ENCODE data around the gene PROZ. TPM values are rescaled to one million over a fixed set of nuclear protein-coding genes. Genes with fewer than 3 reads are reported as not detected.
A peak's percentile ranks its signal among the peaks of the same experiment; 100 is the strongest.

PROZ gene
- total RNA-seq, 1 experiment from 2014 or later, result not detected

GRCh38 chr13:113209759-113210421 is 51.4 kb downstream of the PROZ start:
- H2AFZ ChIP-seq (ENCODE audit: low read length), result peak overlapping the region; percentile 56
- H3K4me3 ChIP-seq (ENCODE audit: low read length), result peak overlapping the region; percentile 90
- H3K27me3 ChIP-seq (ENCODE audit: low read length), result no peaks in the 10 kb centered on the region
- peak overlapping the region; percentile 97 for H3K4me2 ChIP-seq (ENCODE audit: low read length)
- no peaks in the 10 kb centered on the region for H3K9me3 ChIP-seq (ENCODE audit: low read length)
- H3K27ac ChIP-seq (ENCODE audit: low read length), result peak overlapping the region; percentile 49
- ATAC-seq, result peak; percentile 44
- DNase-seq, result peak; percentile 49
- ChIA-PET CTCF (interaction anchor here (0.8 kb wide), 1 partner anchor 149 kb away, joined by 4 read pairs; no protein-coding TSS in a partner anchor), POLR2A (ENCODE audit: unreplicated experiment) (interaction anchor here (0.6 kb wide), 1 partner anchor 23 kb away, joined by 3 read pairs; no protein-coding TSS in a partner anchor)
- no peaks in the 10 kb centered on the region for H3F3A ChIP-seq (ENCODE audit: low read length, unreplicated experiment)
- H3K9ac ChIP-seq (ENCODE audit: low read length), result peak overlapping the region; percentile 99
- BruUV-seq (replicated peaks), result no TSS peak
- H4K20me1 ChIP-seq (ENCODE audit: low read length), result peaks cover 27% of the 10 kb centered on the region
- peaks cover 87% of the 10 kb centered on the region for H3K79me2 ChIP-seq (ENCODE audit: low read length)
- peaks cover 36% of the 10 kb centered on the region for H3K4me1 ChIP-seq (ENCODE audit: insufficient read depth, low read length)
- TF ChIP-seq CTCF (conservative IDR thresholded peaks at IDR 0.05; ENCODE audit: low read depth, low read length) (no peak), EZH2phosphoT487 (IDR thresholded peaks at IDR 0.05; ENCODE audit: borderline replicate concordance, low read length) (no peak), EZH2 (IDR thresholded peaks at IDR 0.05; ENCODE audit: low read length, unreplicated experiment) (no peak)
- no peaks in the 10 kb centered on the region for H3K9me2 ChIP-seq (replicated peaks; ENCODE audit: low read length)
- H3K36me3 ChIP-seq (ENCODE audit: low read depth, low read length), result peaks cover 13% of the 10 kb centered on the region
- intact Hi-C loops (cut with micrococcal nuclease), result loop anchor here (10.0 kb wide), 1 partner anchor 175 kb away; no protein-coding TSS in a partner anchor

- no peak overlapping the region for H3K27ac ChIP-seq (ENCODE audit: low read length)
- no peaks in the 10 kb centered on the region for H3K9me3 ChIP-seq (ENCODE audit: low read length)
- BruUV-seq (replicated peaks), result TSS peak; percentile 49
- H3F3A ChIP-seq (ENCODE audit: low read length, unreplicated experiment), result no peaks in the 10 kb centered on the region
- TF ChIP-seq EZH2phosphoT487 (IDR thresholded peaks at IDR 0.05; ENCODE audit: borderline replicate concordance, low read length) (no peak), EZH2 (IDR thresholded peaks at IDR 0.05; ENCODE audit: low read length, unreplicated experiment) (no peak), CTCF (conservative IDR thresholded peaks at IDR 0.05; ENCODE audit: low read depth, low read length) (no peak)
- ATAC-seq (no peak), DNase-seq (no peak)
- H3K4me2 ChIP-seq (ENCODE audit: low read length), result peak overlapping the region; percentile 97
- H2AFZ ChIP-seq (ENCODE audit: low read length), result no peak overlapping the region
- peak overlapping the region; percentile 99 for H3K9ac ChIP-seq (ENCODE audit: low read length)
- H3K9me2 ChIP-seq (replicated peaks; ENCODE audit: low read length), result no peaks in the 10 kb centered on the region
- H3K27me3 ChIP-seq (ENCODE audit: low read length), result no peaks in the 10 kb centered on the region
- peaks cover 13% of the 10 kb centered on the region for H3K36me3 ChIP-seq (ENCODE audit: low read depth, low read length)
- H3K79me2 ChIP-seq (ENCODE audit: low read length), result peaks cover 87% of the 10 kb centered on the region
- peak overlapping the region; percentile 90 for H3K4me3 ChIP-seq (ENCODE audit: low read length)
- intact Hi-C loops (cut with micrococcal nuclease), result loop anchor here (10.0 kb wide), 1 partner anchor 176 kb away; no protein-coding TSS in a partner anchor
- H4K20me1 ChIP-seq (ENCODE audit: low read length), result peaks cover 33% of the 10 kb centered on the region
- POLR2A ChIA-PET (ENCODE audit: unreplicated experiment), result no interaction called here
- H3K4me1 ChIP-seq (ENCODE audit: insufficient read depth, low read length), result peaks cover 33% of the 10 kb centered on the region
- CTCF ChIA-PET, result no interaction called here
Observed at GRCh38 chr13:113210833-113211232, 52.4 kb downstream of the PROZ start.

GRCh38 chr13:113211774-113212173 is 53.3 kb downstream of the PROZ start:
- Histone ChIP-seq H3K9me2 (replicated peaks; ENCODE audit: low read length) (no peaks in the 10 kb centered on the region), H2AFZ (ENCODE audit: low read length) (no peak overlapping the region), H3K9me3 (ENCODE audit: low read length) (no peaks in the 10 kb centered on the region), H3K27ac (ENCODE audit: low read length) (no peak overlapping the region), H3K4me1 (ENCODE audit: insufficient read depth, low read length) (peaks cover 36% of the 10 kb centered on the region), H3K79me2 (ENCODE audit: low read length) (peaks cover 86% of the 10 kb centered on the region), H4K20me1 (ENCODE audit: low read length) (peaks cover 36% of the 10 kb centered on the region), H3F3A (ENCODE audit: low read length, unreplicated experiment) (no peaks in the 10 kb centered on the region), H3K9ac (ENCODE audit: low read length) (no peak overlapping the region), H3K4me3 (ENCODE audit: low read length) (no peak overlapping the region), H3K4me2 (ENCODE audit: low read length) (no peak overlapping the region), H3K36me3 (ENCODE audit: low read depth, low read length) (peaks cover 13% of the 10 kb centered on the region), H3K27me3 (ENCODE audit: low read length) (no peaks in the 10 kb centered on the region)
- CTCF ChIA-PET, result no interaction called here
- no peak for ATAC-seq
- peak; percentile 19 for DNase-seq
- POLR2A ChIA-PET (ENCODE audit: unreplicated experiment), result no interaction called here
- intact Hi-C loops (cut with micrococcal nuclease), result loop anchor here (10.0 kb wide), 1 partner anchor 177 kb away; no protein-coding TSS in a partner anchor
- no peak for TF ChIP-seq EZH2phosphoT487 (IDR thresholded peaks at IDR 0.05; ENCODE audit: borderline replicate concordance, low read length)
- TF ChIP-seq CTCF (conservative IDR thresholded peaks at IDR 0.05; ENCODE audit: low read depth, low read length), result peak; percentile 38; the same call in 1 of the 2 replicates
- no TSS peak for BruUV-seq (replicated peaks)

All from PC-3 (cell line).